NCI-H748 (cell line): ENCODE measurements around the gene ASB15.
"Not testable (repeated sequence)": the region's sequence is repeated elsewhere in the genome, so short reads cannot be mapped to it uniquely, and the experiment has no call there.

Experiments used
- DNase-seq: peaks from one replicate; lab custom pipeline; 2025; ENCODE audit not compliant: unreplicated experiment; lab: John Stamatoyannopoulos, UW

The ASB15 gene

DNA sequence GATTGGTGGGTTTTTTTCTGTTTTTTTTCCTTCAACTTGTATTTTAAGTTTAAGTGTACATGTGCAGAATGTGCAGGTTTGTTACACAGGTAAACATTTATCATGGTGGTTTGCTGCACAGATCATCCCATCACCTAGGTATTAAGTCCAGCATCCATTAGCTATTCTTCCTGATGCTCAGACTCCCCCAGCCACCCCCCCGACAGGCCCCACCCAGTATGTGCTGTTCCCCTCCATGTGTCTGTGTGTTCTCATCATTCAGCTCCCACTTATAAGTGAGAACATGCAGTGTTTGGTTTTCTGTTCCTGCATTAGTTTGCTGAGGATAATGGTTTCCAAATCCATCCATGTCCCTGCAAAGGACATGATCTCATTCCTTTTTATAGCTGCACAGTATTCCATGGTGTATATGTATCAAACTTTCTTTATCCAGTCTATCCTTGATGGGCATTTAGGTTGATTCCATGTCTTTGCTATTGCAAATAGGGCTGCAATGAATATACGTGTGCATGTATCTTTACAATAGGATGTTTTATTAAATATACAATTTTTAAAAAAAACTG, 32.5 kb downstream of the ASB15 start:
- not testable (repeated sequence) for DNase-seq

- peak; percentile 38 for DNase-seq
Measured at GRCh38 chr7:123635551-123636359, 34.1 kb downstream of the ASB15 start.

- no peak for DNase-seq
Measured at GRCh38 chr7:123637203-123637602, 35.6 kb downstream of the ASB15 start.

DNA sequence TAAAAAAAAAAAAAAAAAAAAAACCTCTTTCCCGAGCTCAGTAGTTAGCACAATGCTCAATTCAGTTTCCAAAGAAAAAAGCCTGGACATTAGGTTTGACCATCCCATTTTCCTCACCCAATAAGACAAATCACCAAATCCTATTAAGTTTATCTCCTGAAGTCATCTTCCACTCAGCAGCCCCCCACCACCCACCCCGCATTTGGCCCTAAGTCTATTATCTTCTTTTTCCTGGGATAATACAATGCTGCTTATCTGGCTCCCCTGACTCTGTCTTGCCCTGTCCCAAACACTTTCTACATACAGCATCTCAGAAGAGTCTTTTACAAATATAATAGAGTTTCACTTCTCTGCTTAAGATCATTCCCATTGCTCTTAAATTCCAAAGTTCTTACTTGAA, 36.3 kb downstream of the ASB15 start:
- DNase-seq = no peak

GRCh38 chr7:123639631-123640030, 38.0 kb downstream of the ASB15 start:
- DNase-seq = no peak

GRCh38 chr7:123640583-123640982, 39.0 kb downstream of the ASB15 start:
- DNase-seq = no peak

- DNase-seq = no peak
Measured at GRCh38 chr7:123641901-123642300, 40.3 kb downstream of the ASB15 start.

GRCh38 chr7:123643495-123644441, 42.1 kb downstream of the ASB15 start:
- DNase-seq = peak; percentile 96

DNA sequence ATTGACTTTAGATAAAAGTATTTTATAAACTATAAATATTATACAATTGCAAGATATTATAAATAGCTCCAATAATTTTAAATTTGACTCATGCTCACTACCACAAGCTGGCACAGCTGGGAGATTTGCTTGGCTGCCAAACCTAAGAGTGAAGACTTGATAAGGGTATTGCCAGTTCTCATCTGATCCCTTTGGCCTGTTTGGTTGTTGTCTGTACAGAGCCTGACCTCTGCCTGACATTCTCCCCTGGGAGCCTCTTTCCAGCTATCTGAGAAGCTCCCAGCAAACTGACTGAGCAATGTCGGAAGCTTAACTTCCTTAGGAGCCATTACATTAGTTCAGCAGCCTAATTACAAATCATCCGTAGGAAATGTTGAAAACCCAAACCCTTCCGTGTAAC, 43.9 kb downstream of the ASB15 start:
- no peak for DNase-seq

- DNase-seq = no peak
Measured at GRCh38 chr7:123647106-123647730, 45.6 kb downstream of the ASB15 start.

DNA sequence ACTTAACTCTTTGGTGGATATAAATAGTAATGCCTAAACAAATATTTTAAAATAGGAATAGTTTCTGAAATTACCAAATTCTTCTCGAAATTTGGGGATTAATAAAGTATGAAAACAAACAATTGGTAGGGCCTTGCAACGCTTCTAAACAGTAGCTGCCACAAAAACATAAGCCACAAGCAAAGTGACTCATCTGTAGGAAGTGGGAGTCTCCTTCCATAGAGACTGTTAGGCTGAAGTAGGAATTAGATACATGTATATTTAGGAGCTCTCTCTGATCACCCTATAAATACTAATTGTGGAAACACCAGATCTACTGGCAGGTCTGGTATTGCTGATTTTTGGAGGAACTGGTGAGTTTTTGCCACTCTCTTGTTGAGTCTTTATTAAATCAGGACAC, 48.3 kb downstream of the ASB15 start:
- DNase-seq = no peak

DNA sequence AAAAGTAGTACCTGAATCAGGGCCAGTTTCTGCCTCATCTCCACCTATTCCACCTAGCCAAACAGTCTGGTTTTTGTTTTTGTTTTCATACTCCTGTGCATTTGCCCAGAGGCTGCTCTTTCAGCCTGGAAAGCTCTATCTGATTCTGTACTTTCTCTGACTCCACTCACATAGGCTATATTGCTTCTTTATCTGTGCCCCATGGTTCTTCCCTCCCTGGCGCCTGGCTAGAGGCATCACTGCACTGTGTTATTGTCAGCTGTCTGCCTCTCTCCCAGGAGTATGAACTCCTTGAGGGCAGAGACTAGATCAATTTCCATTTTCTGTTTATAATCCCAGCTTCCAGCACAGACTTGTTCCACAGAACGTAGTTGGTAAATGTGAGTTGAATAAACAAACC, 49.0 kb downstream of the ASB15 start:
- no peak for DNase-seq

DNA sequence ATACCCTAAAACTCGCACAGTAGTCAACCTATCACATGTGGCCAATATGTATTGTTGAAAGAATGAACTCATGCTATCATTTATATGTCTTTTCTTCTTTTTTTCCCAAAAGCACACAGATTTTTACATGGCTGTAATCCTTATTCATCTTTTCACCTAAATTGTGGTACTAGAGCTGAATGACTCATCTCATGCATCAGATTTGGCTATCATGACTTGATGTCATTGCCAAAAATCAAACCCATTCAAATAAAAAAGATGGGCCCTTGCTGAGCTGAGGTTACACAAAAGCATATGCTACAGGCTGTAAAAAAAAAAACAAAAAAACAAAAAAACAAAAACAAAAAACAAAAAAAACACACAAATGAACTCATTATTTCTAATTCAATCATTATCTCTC, 50.8 kb downstream of the ASB15 start:
- no peak for DNase-seq

- no peak for DNase-seq
Measured at GRCh38 chr7:123653162-123653561, 51.5 kb downstream of the ASB15 start.

- DNase-seq = no peak
Measured at GRCh38 chr7:123655614-123656013, 54.0 kb downstream of the ASB15 start, which contains the start of gene LMOD2. TSS of gene LMOD2 (plus strand) at chr7:123655866. CDS start at chr7:123655964, 98 bp downstream.

GRCh38 chr7:123656544-123657303, 55.1 kb downstream of the ASB15 start:
- no peak for DNase-seq

GRCh38 chr7:123657304-123657685, 55.7 kb downstream of the ASB15 start:
- no peak for DNase-seq

DNA sequence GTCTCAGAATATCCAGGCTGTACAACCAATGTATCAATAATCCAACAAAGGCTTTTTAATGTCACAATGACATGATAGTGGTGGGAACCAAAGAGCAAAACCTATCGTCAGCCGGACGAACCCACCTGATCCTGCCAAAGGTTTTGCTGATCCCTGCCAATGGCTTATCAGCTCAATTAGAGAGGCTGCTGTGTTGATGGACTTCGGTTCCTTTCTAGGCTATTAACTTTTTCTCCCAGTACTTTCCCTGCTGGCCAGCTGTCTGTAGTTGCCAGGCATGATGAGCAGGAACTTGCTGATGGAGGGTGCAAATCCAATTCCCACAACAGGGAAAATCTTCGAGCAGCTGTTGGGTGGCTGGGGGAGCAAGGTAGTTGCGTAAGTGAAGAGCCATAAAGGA, 56.4 kb downstream of the ASB15 start:
- DNase-seq = no peak

DNA sequence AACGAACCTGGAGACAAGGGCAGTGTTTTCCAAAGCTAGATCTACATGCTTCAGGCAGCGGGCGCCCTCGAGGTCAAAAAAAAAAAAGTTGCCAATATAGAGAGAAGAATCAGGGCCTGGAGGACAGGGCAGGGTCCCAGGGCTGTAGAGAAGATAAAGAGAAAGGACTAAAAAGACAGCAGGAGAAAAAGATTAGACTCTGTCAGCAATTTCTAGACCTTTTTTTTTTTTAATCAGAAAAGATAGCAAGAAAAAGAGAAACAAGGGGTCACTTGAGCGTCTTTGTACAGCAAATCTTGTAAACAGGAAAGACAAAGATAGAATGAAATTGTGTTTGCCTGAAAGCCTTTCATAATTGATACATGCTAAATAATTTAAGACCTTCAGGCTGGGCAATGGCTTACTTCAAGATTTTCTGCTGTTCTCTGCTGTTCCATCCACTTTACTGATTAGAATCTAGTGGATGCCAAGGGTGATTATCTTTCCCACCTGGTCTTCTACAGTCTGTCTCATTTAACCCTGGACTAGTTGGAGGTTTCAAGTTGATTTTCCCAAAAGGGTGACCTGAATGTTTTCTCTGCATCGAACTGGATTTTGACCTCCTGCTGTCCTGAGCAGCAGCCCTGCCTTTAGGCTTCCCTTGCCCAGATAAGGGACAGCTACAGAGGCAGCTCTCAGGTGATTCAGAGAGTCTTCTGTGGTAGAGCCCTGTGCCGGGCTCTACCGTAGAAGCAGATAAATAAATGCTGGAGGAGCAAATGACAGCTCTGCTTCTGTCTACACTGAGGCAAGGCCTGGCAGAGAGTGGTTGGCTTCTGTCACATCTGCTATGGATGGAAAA, 59.1 kb downstream of the ASB15 start:
- DNase-seq = no peak

DNA sequence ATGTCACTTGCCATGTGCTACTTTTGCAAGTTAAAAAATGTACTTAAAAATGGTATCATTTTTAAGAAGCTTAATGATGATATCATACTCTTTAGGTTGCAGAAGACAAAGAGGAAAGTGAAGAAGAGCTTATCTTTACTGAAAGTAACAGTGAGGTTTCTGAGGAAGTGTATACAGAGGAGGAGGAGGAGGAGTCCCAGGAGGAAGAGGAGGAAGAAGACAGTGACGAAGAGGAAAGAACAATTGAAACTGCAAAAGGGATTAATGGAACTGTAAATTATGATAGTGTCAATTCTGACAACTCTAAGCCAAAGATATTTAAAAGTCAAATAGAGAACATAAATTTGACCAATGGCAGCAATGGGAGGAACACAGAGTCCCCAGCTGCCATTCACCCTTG, 60.1 kb downstream of the ASB15 start:
- no peak for DNase-seq
